Measurements from ENCODE around the gene TRIM7. TPM values are rescaled to one million over a fixed set of nuclear protein-coding genes. Genes with fewer than 3 reads are reported as not detected.

Gene TRIM7
- total and polyA plus RNA-seq, 2 of the 4 experiments (the other 2 are of a cell fraction), result 0.54 to 1.0 TPM

DNA sequence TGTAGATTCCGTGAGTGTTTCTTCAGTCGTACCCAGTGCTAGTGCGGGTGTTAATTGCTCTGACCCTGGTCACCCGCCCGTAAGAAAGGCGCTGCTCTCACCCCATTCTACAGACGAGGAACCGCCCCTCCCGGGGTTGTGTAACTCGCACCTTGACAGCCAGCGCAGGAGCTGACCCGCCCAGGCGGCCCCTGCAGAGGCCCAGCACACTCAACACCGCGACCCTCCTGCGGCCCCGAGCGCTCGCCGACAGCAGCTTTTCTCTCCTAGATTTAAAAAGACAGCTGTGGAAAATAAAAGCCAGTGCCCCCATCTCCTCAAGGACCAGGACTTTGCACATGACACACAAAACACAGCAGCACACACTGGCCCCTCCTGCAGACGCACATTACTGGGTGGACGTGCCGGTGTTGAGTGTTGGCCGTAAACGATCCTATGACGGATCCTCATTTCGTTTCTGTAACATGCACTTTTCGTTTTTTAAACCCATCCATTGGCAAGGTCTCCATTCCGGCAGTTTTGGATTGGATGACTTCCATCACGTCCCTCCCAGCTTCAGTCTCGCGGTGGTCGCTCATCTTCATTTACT is 34.7 kb downstream of the TRIM7 start:
- Histone ChIP-seq H2AK9ac (replicated peaks; ENCODE audit: low read depth, low read length, poor library complexity) (peak overlapping the region; percentile 6), H3K18ac (ENCODE audit: low read depth, low read length) (no peak overlapping the region), H3K4me1 (ENCODE audit: control insufficient read depth, insufficient read depth, low read length) (peaks cover 4% of the 10 kb centered on the region; the same call in 1 of the 2 replicates), H3K14ac (replicated peaks; ENCODE audit: low read depth, low read length) (no peak overlapping the region), H2BK120ac (ENCODE audit: low read depth, low read length) (no peak overlapping the region), H4K20me1 (ENCODE audit: insufficient read depth, low read length) (no peaks in the 10 kb centered on the region), H3K23ac (ENCODE audit: low read depth, low read length) (peak overlapping the region; percentile 61; the same call in 1 of the 2 replicates), H4K91ac (ENCODE audit: insufficient read depth, low read depth, low read length) (no peak overlapping the region), H3K79me1 (ENCODE audit: low read depth in 1 of 2, low read length in 2 of 2) (no peaks in the 10 kb centered on the region), H4K5ac (ENCODE audit: low read depth, low read length) (no peak overlapping the region), H3K4me3 (ENCODE audit: insufficient read depth, low read depth, low read length) (peak overlapping the region; percentile 31; the same call in 1 of the 2 replicates), H2BK5ac (ENCODE audit: low read depth, low read length, poor library complexity, severe bottlenecking) (no peak overlapping the region), H2AK5ac (ENCODE audit: low read depth, low read length) (no peak overlapping the region; the same call in 1 of the 2 replicates), H2AFZ (replicated peaks; ENCODE audit: low read length, poor library complexity) (peak overlapping the region; percentile 79), H3K27me3 (ENCODE audit: control insufficient read depth, insufficient read depth, low read length) (no peaks in the 10 kb centered on the region), H3K36me3 (ENCODE audit: control insufficient read depth, insufficient read depth, low read length) (no peaks in the 10 kb centered on the region), H3K9ac (ENCODE audit: low read depth, low read length) (no peak overlapping the region), H3K4ac (ENCODE audit: low read depth, low read length) (no peak overlapping the region), H3K4me2 (ENCODE audit: low read depth, low read length) (peak overlapping the region; percentile 77), H3K27ac (ENCODE audit: insufficient read depth, low read length) (no peak overlapping the region), H2BK20ac (ENCODE audit: low read depth, low read length) (no peak overlapping the region), H2BK15ac (ENCODE audit: low read depth, low read length) (no peak overlapping the region), H3K9me3 (ENCODE audit: control insufficient read depth, insufficient read depth, low read length) (no peaks in the 10 kb centered on the region), H3K9me1 (ENCODE audit: insufficient read depth, low read length) (peaks cover 2% of the 10 kb centered on the region; the same call in 1 of the 2 replicates), H3K56ac (ENCODE audit: extremely low read depth, insufficient read depth, low read length) (no peak overlapping the region), H4K8ac (ENCODE audit: low read depth in 2 of 2, low read length in 2 of 2) (no peak overlapping the region)
- dilution Hi-C loops (cut with HindIII; ENCODE audit: low sequenced_read_pairs, unreplicated experiment), result no loop called here
- ATAC-seq (ENCODE audit: low read depth) (no peak), DNase-seq (no peak)
- intact Hi-C loops (cut with micrococcal nuclease), result no loop called here
- in situ Hi-C loops (cut with MboI; ENCODE audit: low sequenced_read_pairs), result no loop called here
- TF ChIP-seq MAFK (IDR thresholded peaks at IDR 0.05; ENCODE audit: low read depth, low read length) (no peak), SMC3 (IDR thresholded peaks at IDR 0.05; ENCODE audit: low read depth, low read length) (no peak), MAZ (IDR thresholded peaks at IDR 0.05; ENCODE audit: borderline replicate concordance, low read depth, low read length) (no peak), ELK1 (IDR thresholded peaks at IDR 0.05; ENCODE audit: borderline replicate concordance, low read depth, low read length) (no peak), POLR2A (IDR thresholded peaks at IDR 0.05; ENCODE audit: low read depth, low read length) (no peak), NFE2L2 (IDR thresholded peaks at IDR 0.05; ENCODE audit: low read depth, low read length) (no peak), MXI1 (IDR thresholded peaks at IDR 0.05; ENCODE audit: borderline replicate concordance, low read depth, low read length) (no peak), RAD21 (IDR thresholded peaks at IDR 0.05; ENCODE audit: low read length) (no peak), CHD1 (IDR thresholded peaks at IDR 0.05; ENCODE audit: low read depth, low read length) (no peak), BHLHE40 (IDR thresholded peaks at IDR 0.05; ENCODE audit: low read depth, low read length) (no peak), CEBPB (IDR thresholded peaks at IDR 0.05; ENCODE audit: low read depth, low read length) (no peak), RCOR1 (IDR thresholded peaks at IDR 0.05; ENCODE audit: insufficient replicate concordance, low read length) (no peak), FOS (IDR thresholded peaks at IDR 0.05; ENCODE audit: low read depth, low read length) (no peak), RFX5 (IDR thresholded peaks at IDR 0.05; ENCODE audit: low read depth, low read length) (no peak)
- TF ChIP-seq, protein P1, sequence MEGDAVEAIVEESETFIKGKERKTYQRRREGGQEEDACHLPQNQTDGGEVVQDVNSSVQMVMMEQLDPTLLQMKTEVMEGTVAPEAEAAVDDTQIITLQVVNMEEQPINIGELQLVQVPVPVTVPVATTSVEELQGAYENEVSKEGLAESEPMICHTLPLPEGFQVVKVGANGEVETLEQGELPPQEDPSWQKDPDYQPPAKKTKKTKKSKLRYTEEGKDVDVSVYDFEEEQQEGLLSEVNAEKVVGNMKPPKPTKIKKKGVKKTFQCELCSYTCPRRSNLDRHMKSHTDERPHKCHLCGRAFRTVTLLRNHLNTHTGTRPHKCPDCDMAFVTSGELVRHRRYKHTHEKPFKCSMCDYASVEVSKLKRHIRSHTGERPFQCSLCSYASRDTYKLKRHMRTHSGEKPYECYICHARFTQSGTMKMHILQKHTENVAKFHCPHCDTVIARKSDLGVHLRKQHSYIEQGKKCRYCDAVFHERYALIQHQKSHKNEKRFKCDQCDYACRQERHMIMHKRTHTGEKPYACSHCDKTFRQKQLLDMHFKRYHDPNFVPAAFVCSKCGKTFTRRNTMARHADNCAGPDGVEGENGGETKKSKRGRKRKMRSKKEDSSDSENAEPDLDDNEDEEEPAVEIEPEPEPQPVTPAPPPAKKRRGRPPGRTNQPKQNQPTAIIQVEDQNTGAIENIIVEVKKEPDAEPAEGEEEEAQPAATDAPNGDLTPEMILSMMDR (conservative IDR thresholded peaks at IDR 0.05; ENCODE audit: low read depth, low read length), result no peak
- TF ChIP-seq, protein P2, sequence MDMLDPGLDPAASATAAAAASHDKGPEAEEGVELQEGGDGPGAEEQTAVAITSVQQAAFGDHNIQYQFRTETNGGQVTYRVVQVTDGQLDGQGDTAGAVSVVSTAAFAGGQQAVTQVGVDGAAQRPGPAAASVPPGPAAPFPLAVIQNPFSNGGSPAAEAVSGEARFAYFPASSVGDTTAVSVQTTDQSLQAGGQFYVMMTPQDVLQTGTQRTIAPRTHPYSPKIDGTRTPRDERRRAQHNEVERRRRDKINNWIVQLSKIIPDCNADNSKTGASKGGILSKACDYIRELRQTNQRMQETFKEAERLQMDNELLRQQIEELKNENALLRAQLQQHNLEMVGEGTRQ (IDR thresholded peaks at IDR 0.05; ENCODE audit: low read depth, low read length), result no peak
- CTCF ChIA-PET, result interaction anchor here (1.4 kb wide), 1 partner anchor 14 kb away, joined by 3 read pairs; no protein-coding TSS in a partner anchor
- POLR2A ChIA-PET (ENCODE audit: unreplicated experiment), result no interaction called here
- WGBS, 2 experiments (ENCODE audit: extremely low coverage in 2 of 2, insufficient read length in 1 of 2), result 17% methylated on average over 6 of the region's 33 CpGs; no CpG with 5 or more reads in 1 of the 2 experiments
- no TSS peak for BruUV-seq (replicated peaks)

All from IMR-90 (cell line).